GM23338 (cell line): ENCODE measurements around the gene AKT1S1. TPM values are rescaled to one million over a fixed set of nuclear protein-coding genes. Genes with fewer than 3 reads are reported as not detected.

ENCODE experiments used
- ATAC-seq: fragments of 200-7000 bp; cut with Tn5 transposase; 3 replicates; pipeline ENCODE4 v1.9.1; 2020
- DNase-seq: peaks from one replicate; pipeline ENCODE4 v3.0.0-alpha.2; 2015; ENCODE audit warnings: low spot score
- H2AFZ ChIP-seq: fragments of 200-600 bp; sonication (generic); 2 replicates; pipeline ENCODE4 v1.8.0; 2016; ENCODE audit warnings: antibody characterized with exemption, mild to moderate bottlenecking, moderate library complexity
- H3F3A ChIP-seq: fragments of 200-600 bp; sonication (generic); replicated peaks from 2 replicates; pipeline ENCODE4 v1.8.0; 2017; ENCODE audit warnings: antibody characterized with exemption, mixed run types, low read depth
- H3K27ac ChIP-seq: fragments of 200-600 bp; sonication (generic); 2 replicates; pipeline ENCODE4 v1.6.1; 2016; ENCODE audit warnings: low read depth
- H3K27me3 ChIP-seq: fragments of 200-600 bp; sonication (generic); 2 replicates; pipeline ENCODE4 v1.8.0; 2016; ENCODE audit warnings: mild to moderate bottlenecking, mixed run types, moderate library complexity; ENCODE audit not compliant: insufficient read depth
- H3K36me3 ChIP-seq: fragments of 200-600 bp; sonication (generic); 2 replicates; pipeline ENCODE4 v1.8.0; 2016; ENCODE audit warnings: mild to moderate bottlenecking; ENCODE audit not compliant: insufficient read depth
- H3K4me1 ChIP-seq: fragments of 200-600 bp; sonication (generic); 2 replicates; pipeline ENCODE4 v1.8.0; 2016; ENCODE audit warnings: mild to moderate bottlenecking, moderate library complexity; ENCODE audit not compliant: insufficient read depth
- H3K4me2 ChIP-seq: fragments of 200-600 bp; sonication (generic); 2 replicates; pipeline ENCODE4 v1.7.1; 2017; ENCODE audit warnings: mixed run types
- H3K4me3 ChIP-seq: fragments of 200-600 bp; sonication (generic); 2 replicates; pipeline ENCODE4 v1.6.1; 2016; ENCODE audit warnings: mixed run types
- H3K79me2 ChIP-seq: fragments of 200-600 bp; sonication (generic); replicated peaks from 2 replicates; pipeline ENCODE4 v1.8.0; 2017; ENCODE audit warnings: mild to moderate bottlenecking; ENCODE audit not compliant: insufficient read depth
- H3K9me2 ChIP-seq: fragments of 200-600 bp; sonication (generic); 2 replicates; pipeline ENCODE4 v1.8.0; 2017; ENCODE audit not compliant: insufficient read depth
- H4K20me1 ChIP-seq: fragments of 200-600 bp; sonication (generic); replicated peaks from 2 replicates; pipeline ENCODE4 v1.8.0; 2017; ENCODE audit warnings: mild to moderate bottlenecking; ENCODE audit not compliant: insufficient read depth
- H3K27ac Mint-ChIP-seq: 2 replicates; pipeline ENCODE4 v1.8.0; 2020; ENCODE audit warnings: inconsistent platforms, mild to moderate bottlenecking, moderate library complexity, mixed read lengths
- H3K27me3 Mint-ChIP-seq: 3 replicates; pipeline ENCODE4 v1.8.0; 2022; ENCODE audit warnings: low read depth, mild to moderate bottlenecking, moderate library complexity, mixed read lengths, inconsistent platforms; ENCODE audit not compliant: insufficient read depth, poor library complexity
- H3K36me3 Mint-ChIP-seq: 3 replicates; pipeline ENCODE4 v1.8.0; 2021; ENCODE audit warnings: low read depth, mild to moderate bottlenecking, inconsistent platforms, moderate library complexity, mixed read lengths
- H3K4me1 Mint-ChIP-seq: 3 replicates; pipeline ENCODE4 v1.8.0; 2020; ENCODE audit warnings: mild to moderate bottlenecking, inconsistent platforms, mixed read lengths
- H3K4me3 Mint-ChIP-seq: 3 replicates; pipeline ENCODE4 v1.8.0; 2021; ENCODE audit warnings: moderate library complexity, mild to moderate bottlenecking, inconsistent platforms, mixed read lengths
- H3K9me3 Mint-ChIP-seq: 3 replicates; pipeline ENCODE4 v1.8.0; 2020; ENCODE audit warnings: moderate library complexity, mild to moderate bottlenecking, inconsistent platforms, mixed read lengths
- CREB1 ChIP-seq: fragments of 250-450 bp; sonication (Bioruptor Pico); IDR thresholded peaks from 2 replicates; pipeline ENCODE4 v1.5.0; 2020; ENCODE audit warnings: low read depth, mild to moderate bottlenecking, moderate library complexity
- EZH2 ChIP-seq: fragments of 200-600 bp; sonication (generic); IDR thresholded peaks from one replicate; pipeline ENCODE4 v1.8.0; 2017; ENCODE audit warnings: antibody characterized with exemption, mild to moderate bottlenecking, low read depth; ENCODE audit not compliant: unreplicated experiment
- EZH2phosphoT487 ChIP-seq: fragments of 200-600 bp; sonication (generic); IDR thresholded peaks from one replicate; pipeline ENCODE4 v1.8.1; 2018; ENCODE audit warnings: antibody characterized with exemption; ENCODE audit not compliant: unreplicated experiment
- JUNB ChIP-seq: IDR thresholded peaks from one replicate; pipeline ENCODE4 v1.6.1; 2016; ENCODE audit warnings: antibody characterized with exemption; ENCODE audit not compliant: unreplicated experiment
- REST ChIP-seq: IDR thresholded peaks from one replicate; pipeline ENCODE4 v1.6.1; 2018; ENCODE audit warnings: antibody characterized with exemption; ENCODE audit not compliant: unreplicated experiment
- STAT1 ChIP-seq: IDR thresholded peaks from one replicate; pipeline ENCODE4 v1.6.1; 2016; ENCODE audit warnings: antibody characterized with exemption; ENCODE audit not compliant: unreplicated experiment
- ZNF331 ChIP-seq: fragments of 250-450 bp; sonication (Bioruptor Pico); IDR thresholded peaks from 2 replicates; pipeline ENCODE4 v1.5.0; 2020; ENCODE audit warnings: low read depth, mild to moderate bottlenecking, moderate library complexity
- ZNF462 ChIP-seq: fragments of 250-450 bp; sonication (Bioruptor Pico); IDR thresholded peaks from 2 replicates; pipeline ENCODE4 v1.5.0; 2020; ENCODE audit warnings: mild to moderate bottlenecking, moderate library complexity
- polyA plus RNA-seq: library from polyadenylated mRNA; unstranded; fragments of >200 nt; fragmentation: Nextera tagmentation; extraction: Ambion mirVana; gene quantifications from 2 replicates; pipeline ENCODE4 v1.2.1, GENCODE V29; 2016
- total RNA-seq: library from RNA; depleted of rRNA; stranded (reverse); fragments of >200 nt; shearing (Covaris generic); gene quantifications from 2 replicates; pipeline ENCODE4 v1.2.3, GENCODE V29; 2014

AKT1S1 gene
- total and polyA plus RNA-seq, 2 experiments from 2014 or later, result 21.5 to 28.6 TPM

- H3K36me3 ChIP-seq, result peaks cover 13% of the 10 kb centered on the region; the same call in 1 of the 2 replicates
Measured at GRCh38 chr19:49921871-49922795, 45.0 kb upstream of the AKT1S1 start.

GRCh38 chr19:49920624-49921363, 43.6 kb upstream of the AKT1S1 start:
- DNase-seq, result no peak
- H3K4me2 ChIP-seq, result no peak overlapping the region
- H3K4me3 ChIP-seq, result no peak overlapping the region
- H3K27ac Mint-ChIP-seq, result peak overlapping the region; percentile 65; the same call in 1 of the 2 replicates
- peaks cover 2% of the 10 kb centered on the region; the same call in 1 of the 3 replicates for H3K9me3 Mint-ChIP-seq
- H3K79me2 ChIP-seq, result peaks cover 98% of the 10 kb centered on the region
- no peak overlapping the region for H2AFZ ChIP-seq
- H3K9me2 ChIP-seq, result no peaks in the 10 kb centered on the region
- H3K36me3 Mint-ChIP-seq, result peaks cover 82% of the 10 kb centered on the region
- no peaks in the 10 kb centered on the region for H3K27me3 ChIP-seq
- peaks cover 67% of the 10 kb centered on the region for H4K20me1 ChIP-seq
- H3K27me3 Mint-ChIP-seq, result peaks cover 31% of the 10 kb centered on the region
- H3K36me3 ChIP-seq, result peaks cover 13% of the 10 kb centered on the region; the same call in 1 of the 2 replicates
- H3K4me1 Mint-ChIP-seq, result peaks cover 50% of the 10 kb centered on the region
- no peak for ATAC-seq
- peaks cover 13% of the 10 kb centered on the region; the same call in 1 of the 2 replicates for H3F3A ChIP-seq
- H3K4me1 ChIP-seq, result peaks cover 5% of the 10 kb centered on the region; the same call in 1 of the 2 replicates
- H3K27ac ChIP-seq, result no peak overlapping the region
- H3K4me3 Mint-ChIP-seq, result no peak overlapping the region; the same call in 2 of the 3 replicates
- no peak for TF ChIP-seq STAT1
- no peak for TF ChIP-seq ZNF462 (CRISPR knock-in tag)
- TF ChIP-seq ZNF331 (CRISPR knock-in tag), result no peak
- TF ChIP-seq REST, result no peak
- no peak for TF ChIP-seq EZH2
- no peak for TF ChIP-seq EZH2phosphoT487
- TF ChIP-seq CREB1 (CRISPR knock-in tag), result no peak

More at GRCh38 chr19:49921871-49922795, 45.0 kb upstream of the AKT1S1 start:
- Mint-ChIP-seq H3K4me3 (no peak overlapping the region; the same call in 2 of the 3 replicates), H3K36me3 (peaks cover 85% of the 10 kb centered on the region), H3K4me1 (peaks cover 47% of the 10 kb centered on the region), H3K27me3 (peaks cover 28% of the 10 kb centered on the region), H3K9me3 (no peaks in the 10 kb centered on the region), H3K27ac (peak overlapping the region; percentile 90)
- Histone ChIP-seq H3F3A (peaks cover 12% of the 10 kb centered on the region; the same call in 1 of the 2 replicates), H3K4me2 (no peak overlapping the region), H3K4me3 (no peak overlapping the region), H2AFZ (no peak overlapping the region), H3K4me1 (peaks cover 5% of the 10 kb centered on the region; the same call in 1 of the 2 replicates), H4K20me1 (peaks cover 71% of the 10 kb centered on the region), H3K9me2 (no peaks in the 10 kb centered on the region), H3K27ac (peak overlapping the region; percentile 39; the same call in 1 of the 2 replicates), H3K79me2 (peaks cover 98% of the 10 kb centered on the region), H3K27me3 (no peaks in the 10 kb centered on the region)
- DNase-seq (no peak), ATAC-seq (peak; percentile 19)
- TF ChIP-seq JUNB, result no peak
